GM11168 (cell line): ENCODE measurements around the gene TMEM135.
"Not testable (repeated sequence)": the region's sequence is repeated elsewhere in the genome, so short reads cannot be mapped to it uniquely, and the experiment has no call there.

Experiments
- in situ Hi-C: fragments of 300-500 bp; cut with MboI; formaldehyde crosslinking; loops from one replicate; pipeline ENCODE4 v1.12.0; 2022; ENCODE audit warnings: low sequenced_read_pairs; ENCODE audit not compliant: unreplicated experiment

Gene TMEM135

DNA sequence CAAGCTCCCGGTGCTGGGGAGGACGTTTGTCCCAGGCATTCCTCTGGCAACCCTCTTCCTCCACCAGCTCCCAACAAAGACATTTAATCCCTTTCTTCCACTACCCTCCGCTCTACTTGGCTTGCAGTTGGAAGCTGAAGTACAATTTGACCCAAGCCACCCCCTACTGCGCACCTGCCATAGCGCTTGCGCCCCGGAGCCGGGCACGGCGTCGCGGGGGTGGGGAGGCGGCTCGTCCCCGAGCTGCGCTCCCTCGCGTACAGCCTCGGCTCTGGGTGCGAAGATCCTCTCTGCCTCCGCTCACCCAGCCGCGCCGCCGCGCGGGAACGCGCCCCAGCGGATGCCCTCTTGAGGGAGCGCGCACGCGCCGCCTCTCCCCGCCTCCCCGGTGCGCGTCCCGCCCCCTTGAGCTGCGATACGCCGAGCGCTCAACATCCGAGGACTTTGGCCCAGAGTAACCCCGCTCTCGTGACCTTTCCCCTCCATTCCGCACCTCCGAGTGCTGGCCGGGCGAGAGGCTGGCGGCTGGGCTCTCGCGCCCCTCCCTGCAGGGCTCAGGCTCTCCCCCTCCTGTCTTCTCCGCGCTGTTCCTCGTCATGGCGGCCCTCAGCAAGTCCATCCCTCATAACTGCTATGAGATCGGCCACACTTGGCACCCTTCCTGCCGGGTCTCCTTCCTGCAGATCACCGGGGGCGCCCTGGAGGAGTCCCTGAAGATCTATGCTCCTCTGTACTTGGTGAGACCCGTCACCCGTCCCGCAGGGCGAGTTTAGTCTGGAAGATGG, at the start of gene TMEM135:
TSS of gene TMEM135 (plus strand) at position 485 of the 785 bp plus-strand sequence. CDS start at position 597, 112 bp downstream.
- in situ Hi-C loops = no loop called here

DNA sequence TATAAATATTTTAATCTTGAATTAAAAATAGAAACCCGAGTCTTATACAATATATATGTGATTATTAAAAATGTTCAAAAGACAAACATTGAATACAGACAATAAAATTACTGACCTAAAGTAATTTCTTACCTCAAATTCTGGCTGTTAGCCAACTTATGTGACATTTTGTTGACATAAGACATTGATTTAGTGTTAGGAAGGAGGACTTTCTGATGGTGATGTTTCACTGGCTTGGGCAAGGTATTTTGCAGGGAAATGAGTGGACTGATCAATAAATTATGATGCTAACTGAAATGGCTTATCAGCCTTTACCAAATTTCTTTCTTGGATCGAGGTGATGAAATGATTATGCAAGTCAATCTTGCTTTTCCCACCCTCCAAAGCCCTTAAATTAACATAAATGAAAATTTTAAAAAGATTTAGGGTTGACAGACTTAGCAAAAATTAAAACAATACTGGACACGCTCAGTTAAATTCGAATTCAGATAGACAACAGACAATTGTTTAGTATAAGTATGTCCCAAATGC, 49.3 kb upstream of the TMEM135 start:
- in situ Hi-C loops = no loop called here

DNA sequence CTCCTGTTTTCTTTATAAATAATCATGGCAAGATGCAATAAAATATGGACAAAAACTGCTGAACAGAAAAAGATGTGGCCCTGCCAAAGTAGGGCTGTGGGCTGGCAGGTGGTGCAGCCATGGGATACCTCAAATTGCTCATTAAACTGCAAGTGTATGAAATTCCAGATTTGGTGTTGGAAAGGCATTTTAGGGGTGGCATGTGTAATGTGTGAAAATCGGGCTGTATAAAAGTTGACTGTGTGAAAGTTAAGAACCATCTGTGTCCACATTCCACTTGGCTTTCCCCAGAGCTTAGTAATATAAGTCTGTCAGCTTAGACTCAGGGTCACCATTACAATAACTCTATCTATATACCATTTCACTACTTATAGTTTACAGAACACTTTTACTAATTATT, 47.7 kb upstream of the TMEM135 start:
- in situ Hi-C loops = loop anchor here (10.0 kb wide), 1 partner anchor 305 kb away; no protein-coding TSS in a partner anchor

DNA sequence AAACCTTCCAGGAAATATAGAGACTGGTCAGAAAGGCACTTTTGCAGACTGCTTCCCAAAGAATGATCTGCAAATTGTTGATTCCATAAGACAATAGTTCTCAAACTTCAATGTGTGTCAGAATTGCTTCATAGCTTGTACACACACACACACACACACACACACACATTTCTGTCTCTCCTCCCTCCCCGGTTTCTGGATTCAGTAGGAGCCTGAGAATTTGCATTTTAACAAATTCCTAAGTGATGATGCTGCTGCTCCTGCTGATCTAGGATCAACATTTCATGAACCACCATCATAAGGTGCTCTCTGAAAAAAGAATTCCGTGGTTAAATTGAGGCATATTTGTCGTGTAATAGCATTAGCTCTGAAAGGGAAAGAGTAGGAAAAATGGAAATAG, 47.2 kb upstream of the TMEM135 start:
- in situ Hi-C loops = loop anchor here (10.0 kb wide), 1 partner anchor 304 kb away; no protein-coding TSS in a partner anchor

DNA sequence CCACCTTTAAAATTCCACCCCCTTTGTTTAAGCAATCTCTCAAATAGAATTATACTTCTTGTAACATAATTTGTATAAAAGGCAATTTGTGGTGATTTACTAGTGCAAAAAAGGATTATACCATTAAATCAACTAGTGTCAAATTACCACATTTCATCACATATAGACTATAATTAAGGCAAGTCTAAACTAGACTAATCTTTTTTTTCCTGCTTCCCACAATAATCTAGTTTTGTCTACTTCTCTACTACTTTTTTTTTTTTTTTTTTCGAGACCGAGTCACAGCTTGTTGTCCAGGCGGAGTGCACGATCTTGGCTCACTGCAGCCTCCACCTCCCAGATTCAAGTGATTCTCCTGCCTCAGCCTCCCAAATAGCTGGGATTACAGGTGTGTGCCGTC, 46.4 kb upstream of the TMEM135 start:
- in situ Hi-C loops = loop anchor here (10.0 kb wide), 1 partner anchor 303 kb away; no protein-coding TSS in a partner anchor

DNA sequence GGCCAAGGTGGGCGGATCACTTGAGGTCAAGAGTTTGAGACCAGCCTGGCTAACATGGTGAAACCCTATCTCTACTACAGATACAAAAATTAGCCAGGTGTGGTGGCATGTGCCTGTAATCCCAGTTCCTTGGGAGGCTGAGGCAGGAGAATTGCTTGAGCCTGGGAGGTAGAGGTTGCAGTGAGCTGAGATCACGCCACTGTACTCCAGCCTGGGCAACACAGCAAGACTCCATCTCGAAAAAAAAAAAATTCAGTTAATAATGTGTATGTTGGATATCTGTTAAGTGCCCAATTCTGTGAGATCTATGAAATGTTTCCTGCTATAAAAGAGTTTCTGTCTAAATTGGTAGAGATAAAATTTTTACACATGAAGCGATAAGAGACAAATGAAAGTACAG, 45.4 kb upstream of the TMEM135 start:
- in situ Hi-C loops = loop anchor here (10.0 kb wide), 1 partner anchor 302 kb away; no protein-coding TSS in a partner anchor

DNA sequence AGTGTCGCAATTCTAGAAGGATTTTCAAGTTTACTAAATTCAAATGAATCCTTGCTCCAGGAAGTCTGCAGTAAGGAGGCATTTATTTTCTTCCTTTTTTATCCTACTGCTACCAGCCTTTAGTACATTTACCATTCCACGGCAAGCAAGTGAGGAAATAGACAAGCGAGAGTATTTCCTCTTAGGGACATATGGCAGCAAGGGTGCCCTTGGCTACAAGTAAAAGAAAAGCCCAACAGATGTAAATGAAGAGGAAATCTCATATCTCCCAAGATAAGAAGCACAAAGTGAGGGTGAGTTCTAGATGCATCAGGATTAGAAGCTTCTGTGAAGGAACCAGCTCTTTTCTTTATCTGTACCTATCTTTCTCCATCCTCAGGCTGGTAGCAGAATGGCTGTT, 44.7 kb upstream of the TMEM135 start:
- in situ Hi-C loops = loop anchor here (10.0 kb wide), 1 partner anchor 302 kb away; no protein-coding TSS in a partner anchor

DNA sequence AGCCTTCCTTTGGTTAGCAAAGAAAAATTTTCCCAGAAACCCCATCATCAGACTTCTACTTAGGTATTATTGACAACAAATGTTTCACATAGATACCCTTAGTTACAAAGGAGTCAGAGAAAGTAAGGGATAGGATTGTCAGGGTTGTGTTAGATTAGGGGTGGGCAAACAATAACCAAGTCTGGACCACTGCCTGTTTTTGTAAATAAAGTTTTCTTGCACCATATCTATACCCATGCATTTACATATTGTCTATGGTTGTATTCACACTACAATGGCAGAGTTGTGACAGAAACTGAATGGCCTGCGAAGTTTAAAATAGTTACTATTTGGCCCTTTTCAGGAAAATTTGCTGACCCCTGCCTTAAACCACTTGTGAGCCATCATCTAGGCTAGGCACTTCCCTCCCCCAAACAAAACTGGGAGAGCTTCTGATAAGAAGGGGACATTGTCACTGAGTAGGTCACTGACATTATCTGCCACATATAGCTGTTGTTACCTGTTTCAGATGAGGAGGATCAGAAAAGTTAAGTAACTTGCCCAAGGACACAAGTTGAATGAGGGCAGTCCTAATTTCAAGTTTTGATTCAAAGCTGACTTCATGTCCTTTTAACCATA, 40.7 kb upstream of the TMEM135 start:
- in situ Hi-C loops = loop anchor here (10.0 kb wide), 1 partner anchor 298 kb away; no protein-coding TSS in a partner anchor

DNA sequence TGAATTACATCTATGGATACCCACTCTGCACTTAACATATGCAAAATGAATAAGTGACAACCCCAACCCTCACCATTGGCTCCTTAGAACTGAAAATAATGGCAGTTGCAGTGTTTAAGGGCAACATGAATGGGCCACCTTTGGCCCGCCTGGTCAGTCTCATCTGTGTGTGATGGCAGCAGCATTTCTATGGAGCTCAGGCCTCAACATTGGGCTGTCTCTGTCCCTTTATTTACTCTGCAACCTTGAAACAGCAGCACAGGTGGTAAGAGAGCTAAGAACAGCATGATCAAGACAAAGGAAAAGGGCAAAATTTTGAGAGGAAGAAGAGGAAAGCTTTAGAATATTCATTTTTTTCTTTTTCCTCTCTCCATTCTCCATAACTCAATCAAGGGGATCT, 38.3 kb upstream of the TMEM135 start:
- in situ Hi-C loops = loop anchor here (10.0 kb wide), 1 partner anchor 295 kb away; no protein-coding TSS in a partner anchor

DNA sequence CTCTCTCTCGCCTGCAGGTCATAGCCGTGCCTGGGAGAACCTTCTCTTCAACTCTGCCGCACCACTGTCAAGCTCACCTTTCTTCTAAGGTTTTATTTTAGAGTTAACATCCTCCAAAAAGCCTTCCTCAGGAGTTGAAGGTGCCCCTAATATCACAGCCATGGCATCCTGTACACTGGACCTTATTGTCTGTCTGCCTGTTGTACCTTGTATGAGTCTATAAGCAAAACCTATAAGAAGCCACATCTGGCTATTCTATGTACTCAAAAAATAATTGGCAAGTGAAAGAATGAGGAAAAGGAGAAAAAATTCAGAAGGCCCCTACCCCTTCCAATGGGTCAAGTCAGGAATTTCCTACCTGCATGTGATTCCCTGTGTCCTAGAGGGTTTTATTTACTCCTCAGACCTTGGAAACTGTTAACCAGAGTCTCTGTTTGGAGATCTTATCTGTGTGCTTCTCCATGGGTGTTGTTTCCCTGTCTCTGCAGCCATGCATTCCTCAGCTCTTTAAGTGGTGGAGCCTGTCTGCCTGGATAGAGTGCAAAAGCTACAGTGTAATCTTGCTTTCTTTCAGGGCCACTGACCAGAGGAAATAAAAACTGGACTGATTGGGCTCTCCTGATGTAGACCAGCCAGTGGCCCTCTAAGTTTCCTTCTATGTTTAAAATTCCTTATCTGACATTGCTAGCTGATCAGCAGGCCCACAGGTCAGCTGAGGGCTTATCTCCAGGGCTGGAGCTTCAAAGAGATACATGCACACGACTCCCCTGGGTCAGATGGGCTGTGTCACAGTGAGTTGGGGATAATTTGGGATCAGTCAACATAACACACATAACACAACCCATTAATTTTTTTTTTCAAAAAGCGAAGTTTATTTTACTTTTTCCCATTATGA, 37.6 kb upstream of the TMEM135 start:
- in situ Hi-C loops = loop anchor here (10.0 kb wide), 1 partner anchor 295 kb away; no protein-coding TSS in a partner anchor

DNA sequence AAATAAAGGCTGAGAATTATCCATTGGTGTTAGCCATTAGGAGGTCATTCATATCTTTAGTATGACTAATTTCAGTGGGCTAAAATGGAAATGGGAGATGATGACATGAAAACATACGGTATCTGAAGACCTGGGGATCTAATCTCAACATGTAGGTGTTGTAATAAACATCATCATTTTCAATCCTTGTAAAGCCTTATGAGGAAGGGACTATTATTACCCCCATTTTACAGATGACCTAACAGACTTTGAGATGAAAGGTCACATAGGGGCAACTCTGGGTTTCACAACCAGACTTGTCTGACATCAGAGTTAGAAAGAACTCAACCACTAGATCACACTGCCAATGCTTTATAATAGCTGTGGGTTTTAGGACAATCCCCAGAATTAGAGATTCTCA, 34.8 kb upstream of the TMEM135 start:
- in situ Hi-C loops = no loop called here

DNA sequence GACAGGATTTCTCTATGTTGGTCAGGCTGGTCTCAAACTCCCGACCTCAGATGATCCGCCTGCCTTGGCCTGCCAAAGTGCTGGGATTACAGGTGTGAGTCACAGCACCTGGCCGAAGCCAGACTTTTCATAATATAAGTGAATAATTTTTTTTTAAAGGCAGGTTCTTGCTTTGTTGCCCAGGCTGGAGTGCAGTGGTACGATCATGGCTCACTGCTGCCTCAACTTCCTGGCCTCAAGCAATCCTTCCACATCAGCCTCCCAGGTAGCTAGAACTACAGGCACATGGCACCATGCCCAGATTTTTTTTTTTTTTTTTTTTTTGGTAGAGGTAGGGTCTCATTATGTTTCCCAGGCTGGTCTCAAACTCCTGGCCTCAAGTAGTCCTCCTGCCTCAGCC, 33.5 kb upstream of the TMEM135 start:
- in situ Hi-C loops = not testable (repeated sequence)

DNA sequence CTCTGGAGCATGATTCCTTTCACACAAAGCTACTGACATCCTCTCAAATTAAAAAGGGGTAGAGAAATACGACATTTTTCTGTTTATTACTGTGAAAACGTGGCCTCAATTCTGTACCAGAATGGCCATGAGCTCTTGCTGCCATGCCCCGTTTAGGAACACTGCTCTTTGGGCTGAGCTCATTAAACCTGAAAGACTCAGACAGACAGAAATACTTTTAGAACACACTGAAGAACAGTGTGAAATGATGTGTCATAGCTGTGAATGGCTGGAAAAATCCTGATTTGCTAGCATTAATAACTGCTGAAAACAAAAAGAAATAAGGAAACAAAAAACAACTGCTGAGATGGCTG, 32.2 kb upstream of the TMEM135 start:
- in situ Hi-C loops = no loop called here

DNA sequence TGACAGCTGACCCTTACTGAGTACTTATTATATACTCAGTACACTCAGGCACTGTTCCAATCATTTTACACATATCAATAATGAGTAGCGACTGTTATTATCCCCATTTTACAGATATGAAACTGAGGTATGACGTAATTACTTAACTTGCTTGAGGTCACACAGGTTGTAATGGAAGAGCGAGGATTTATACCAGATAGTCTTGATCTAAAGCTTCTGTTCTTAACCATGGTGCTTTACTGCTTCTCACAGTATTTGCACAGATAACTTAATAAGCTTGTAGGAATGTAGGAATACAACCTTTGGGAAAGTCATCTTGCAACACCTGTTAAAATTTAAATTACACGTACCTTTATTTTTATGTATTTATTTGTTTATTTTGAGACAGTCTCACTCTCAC, 31.7 kb upstream of the TMEM135 start:
- in situ Hi-C loops = no loop called here

DNA sequence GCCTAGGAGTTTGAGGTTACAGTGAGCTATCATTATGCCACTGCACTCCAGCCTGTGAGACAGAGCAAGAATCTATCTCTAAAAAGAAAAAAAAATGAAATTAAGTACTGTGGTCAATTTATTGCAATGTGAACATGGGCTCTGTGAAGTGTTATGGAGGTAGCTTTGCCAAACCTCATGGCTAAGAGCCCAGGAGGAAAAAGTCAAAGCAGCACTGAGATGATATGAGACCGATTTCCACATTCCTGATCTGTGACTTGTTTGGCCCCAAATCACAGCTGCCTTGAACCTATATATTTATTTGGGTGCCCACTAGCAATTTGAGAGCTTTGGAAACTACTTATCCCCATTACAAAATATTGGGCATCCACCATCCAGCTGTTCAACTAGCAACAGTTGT, 29.8 kb upstream of the TMEM135 start:
- in situ Hi-C loops = no loop called here

DNA sequence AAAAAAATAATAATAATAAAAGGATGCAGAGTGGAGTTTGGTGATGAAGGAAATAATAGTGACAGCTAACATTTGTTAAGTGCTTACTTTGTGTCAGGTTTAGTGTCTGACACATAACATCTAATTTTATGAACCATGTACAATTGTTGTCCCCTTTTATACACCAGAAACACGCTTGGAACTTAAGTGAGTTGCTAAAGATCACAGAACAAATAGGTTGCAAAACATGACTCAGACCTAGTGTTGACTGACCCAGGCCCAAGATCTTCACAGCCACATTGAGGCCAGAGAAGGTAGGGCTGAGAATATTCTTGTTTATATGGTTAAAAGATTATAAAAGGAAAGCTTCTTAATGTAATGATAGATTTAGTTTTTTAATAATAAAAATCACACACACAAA, 25.6 kb upstream of the TMEM135 start:
- in situ Hi-C loops = no loop called here

DNA sequence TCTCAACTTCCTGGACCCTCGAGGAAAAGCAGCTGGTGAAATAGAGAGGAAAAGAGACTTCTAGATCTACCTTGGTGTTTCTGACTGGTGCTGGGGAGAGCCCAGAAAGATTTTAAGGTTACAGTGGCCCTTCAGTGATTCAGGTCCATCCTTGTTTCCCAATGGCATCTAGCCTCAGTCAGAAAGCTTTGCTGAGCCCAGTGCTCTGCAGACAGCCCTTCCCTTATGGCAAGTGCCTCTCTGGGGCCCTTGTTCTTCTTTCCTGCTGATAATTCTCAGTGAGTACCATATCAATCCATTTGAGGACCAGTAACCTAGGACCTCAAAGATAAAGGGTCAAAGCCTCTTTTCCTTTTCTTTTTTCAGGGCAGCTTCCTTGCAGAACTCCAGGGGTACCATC, 25.1 kb upstream of the TMEM135 start:
- in situ Hi-C loops = no loop called here

DNA sequence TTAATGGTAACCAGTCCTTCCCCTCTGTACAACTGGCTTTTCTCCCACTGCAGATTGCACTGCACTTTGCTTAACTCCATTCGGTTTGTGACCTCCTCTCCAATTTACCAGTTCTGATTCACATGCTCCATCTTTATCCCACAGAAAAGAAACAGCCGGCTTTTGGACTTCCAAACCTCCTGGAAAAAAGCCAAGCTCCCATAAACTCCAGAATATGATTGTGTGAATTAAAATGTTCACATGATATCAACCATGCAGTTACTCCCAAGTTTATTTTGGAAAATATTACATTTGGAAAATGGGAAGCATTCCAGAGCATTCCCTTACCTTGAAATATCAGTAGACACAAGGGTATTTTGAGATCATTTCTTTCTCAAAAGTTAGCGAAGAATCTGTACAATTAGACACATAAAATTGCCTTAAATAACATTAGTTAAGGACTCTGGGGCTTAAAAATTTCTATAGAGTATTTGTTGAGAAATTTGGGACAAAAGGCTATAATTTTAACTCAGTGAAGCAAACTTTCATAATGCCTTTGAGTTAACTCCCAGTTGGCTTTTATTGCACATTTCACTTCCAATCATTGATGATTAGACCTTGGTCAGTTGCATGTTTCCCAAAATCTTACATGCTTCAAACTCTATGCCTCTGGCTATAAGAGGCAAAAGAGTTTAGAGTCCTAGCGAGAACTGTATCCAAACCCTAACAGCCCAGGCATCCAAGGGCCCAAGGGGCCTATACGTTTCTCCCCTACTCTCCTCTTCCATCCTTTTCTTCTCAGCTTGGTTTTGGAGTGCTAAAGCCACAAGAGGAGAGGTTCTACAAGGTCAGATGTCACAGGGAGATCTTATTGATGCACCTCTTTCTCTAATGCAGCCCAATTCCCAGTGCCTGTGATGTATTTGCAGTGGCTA, 23.6 kb upstream of the TMEM135 start:
- in situ Hi-C loops = no loop called here

DNA sequence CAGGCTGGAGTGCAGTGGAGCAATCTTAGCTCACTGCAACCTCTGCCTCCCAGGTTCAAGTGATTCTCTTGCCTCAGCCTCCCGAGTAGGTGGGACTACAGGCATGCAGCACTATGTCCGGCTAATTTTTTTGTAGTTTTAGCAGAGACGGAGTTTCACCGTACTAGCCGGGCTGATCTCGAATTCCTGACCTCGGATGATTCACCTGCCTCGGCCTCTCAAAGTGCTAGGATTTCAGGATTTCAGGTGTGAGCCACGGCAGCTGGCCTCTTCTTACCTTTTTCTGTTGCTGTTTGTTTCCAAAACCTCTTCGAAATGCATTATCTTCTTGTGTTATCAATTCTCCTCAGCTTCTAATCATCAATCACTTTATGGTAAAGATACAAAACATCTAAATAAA, 22.1 kb upstream of the TMEM135 start:
- in situ Hi-C loops = no loop called here
